MV-4-11 (cell line): ENCODE measurements around the gene GCC2.
"Not testable (repeated sequence)": the region's sequence is repeated elsewhere in the genome, so short reads cannot be mapped to it uniquely, and the experiment has no call there.

Experiments used
- DNase-seq: peaks from one replicate; lab custom pipeline; 2025; lab: John Stamatoyannopoulos, UW

Gene GCC2

GRCh38 chr2:108448678-108449409 is at the start of gene GCC2:
TSS of gene GCC2 (plus strand) at chr2:108449206. CDS start at chr2:108449275, 69 bp downstream.
- DNase-seq, result peak; percentile 91

GRCh38 chr2:108399479-108399878 is 49.5 kb upstream of the GCC2 start:
- peak; percentile 6 for DNase-seq

- DNase-seq, result no peak
Measured at GRCh38 chr2:108401800-108402199, 47.2 kb upstream of the GCC2 start.

- no peak for DNase-seq
Measured at GRCh38 chr2:108403494-108403893, 45.5 kb upstream of the GCC2 start.

- no peak for DNase-seq
Measured at GRCh38 chr2:108404784-108405397, 44.1 kb upstream of the GCC2 start.

- no peak for DNase-seq
Measured at GRCh38 chr2:108407864-108408729, 40.9 kb upstream of the GCC2 start.

GRCh38 chr2:108409768-108410167 is 39.2 kb upstream of the GCC2 start:
- no peak for DNase-seq

GRCh38 chr2:108412995-108413710 is 35.9 kb upstream of the GCC2 start:
- no peak for DNase-seq

GRCh38 chr2:108413711-108414095 is 35.3 kb upstream of the GCC2 start:
- no peak for DNase-seq

- no peak for DNase-seq
Measured at GRCh38 chr2:108414256-108414876, 34.6 kb upstream of the GCC2 start.

GRCh38 chr2:108414945-108415344 is 34.1 kb upstream of the GCC2 start:
- DNase-seq, result no peak

GRCh38 chr2:108417254-108417653 is 31.8 kb upstream of the GCC2 start:
- no peak for DNase-seq

GRCh38 chr2:108418416-108418815 is 30.6 kb upstream of the GCC2 start:
- no peak for DNase-seq

GRCh38 chr2:108423067-108423466 is 25.9 kb upstream of the GCC2 start:
- DNase-seq, result no peak

- peak; percentile 64 for DNase-seq
Measured at GRCh38 chr2:108423502-108424251, 25.3 kb upstream of the GCC2 start.

GRCh38 chr2:108428286-108429009 is 20.6 kb upstream of the GCC2 start:
- DNase-seq, result no peak

GRCh38 chr2:108435578-108435977 is 13.4 kb upstream of the GCC2 start:
- DNase-seq, result not testable (repeated sequence)

GRCh38 chr2:108436976-108437375 is 12.0 kb upstream of the GCC2 start:
- peak; percentile 11 for DNase-seq

GRCh38 chr2:108441712-108442111 is 7.3 kb upstream of the GCC2 start:
- no peak for DNase-seq
